ENCODE data around the gene AGK.

The AGK gene

GRCh38 chr7:141649865-141650634 lies 98.8 kb downstream of the AGK start:
- peak overlapping the region; percentile 72 for H3K27ac ChIP-seq
- DNase-seq (ENCODE audit: low read depth, low spot score) = peak; percentile 94

GRCh38 chr7:141651417-141651816 lies 100.2 kb downstream of the AGK start:
- Histone ChIP-seq H3K27ac (no peak overlapping the region), H3K36me3 (ENCODE audit: insufficient read depth, low read length) (peaks cover 53% of the 10 kb centered on the region), H3K9ac (ENCODE audit: insufficient read length) (no peak overlapping the region), H3K4me3 (no peak overlapping the region), H3K9me3 (ENCODE audit: low read depth, low read length) (no peaks in the 10 kb centered on the region)
- no peak for TF ChIP-seq FOXP2 (optimal IDR thresholded peaks at IDR 0.05; ENCODE audit: control extremely low read depth, extremely low read length, insufficient read depth)
- DNase-seq (ENCODE audit: low read depth, low spot score) = no peak

More at GRCh38 chr7:141649865-141650634, 98.8 kb downstream of the AGK start:
- peak overlapping the region; percentile 36 for H3K9ac ChIP-seq (ENCODE audit: insufficient read length)
- peaks cover 47% of the 10 kb centered on the region for H3K36me3 ChIP-seq (ENCODE audit: insufficient read depth, low read length)
- peak; percentile 20 for TF ChIP-seq FOXP2 (optimal IDR thresholded peaks at IDR 0.05; ENCODE audit: control extremely low read depth, extremely low read length, insufficient read depth)
- no peak for TF ChIP-seq POLR2AphosphoS5 (IDR thresholded peaks at IDR 0.05; ENCODE audit: borderline replicate concordance, low read depth, low read length)
- 0 out of 2 replicates have a peak overlapping the region, but pooled peaks have one; percentile 26 for H3K4me3 ChIP-seq
- H3K9me3 ChIP-seq (ENCODE audit: low read depth, low read length) = no peaks in the 10 kb centered on the region

GRCh38 chr7:141652691-141653090 lies 101.5 kb downstream of the AGK start:
- no peak overlapping the region for H3K27ac ChIP-seq
- H3K9me3 ChIP-seq (ENCODE audit: low read depth, low read length) = no peaks in the 10 kb centered on the region
- H3K4me3 ChIP-seq = no peak overlapping the region
- DNase-seq (ENCODE audit: low read depth, low spot score) = no peak
- no peak overlapping the region for H3K9ac ChIP-seq (ENCODE audit: insufficient read length)
- H3K36me3 ChIP-seq (ENCODE audit: insufficient read depth, low read length) = peaks cover 61% of the 10 kb centered on the region
- no peak for TF ChIP-seq EZH2 (IDR thresholded peaks at IDR 0.05)
- TF ChIP-seq POLR2AphosphoS5 (IDR thresholded peaks at IDR 0.05; ENCODE audit: borderline replicate concordance, low read depth, low read length) = no peak
- TF ChIP-seq FOXP2 (optimal IDR thresholded peaks at IDR 0.05; ENCODE audit: control extremely low read depth, extremely low read length, insufficient read depth) = no peak

- Histone ChIP-seq H3K36me3 (ENCODE audit: insufficient read depth, low read length) (peaks cover 62% of the 10 kb centered on the region), H3K9ac (ENCODE audit: insufficient read length) (no peak overlapping the region), H3K9me3 (ENCODE audit: low read depth, low read length) (no peaks in the 10 kb centered on the region)
Observed at GRCh38 chr7:141654551-141654950, 103.3 kb downstream of the AGK start.

GRCh38 chr7:141659501-141659900 lies 108.3 kb downstream of the AGK start:
- no peak overlapping the region for H3K27ac ChIP-seq
- H3K9me3 ChIP-seq (ENCODE audit: low read depth, low read length) = no peaks in the 10 kb centered on the region
- H3K36me3 ChIP-seq (ENCODE audit: insufficient read depth, low read length) = peaks cover 32% of the 10 kb centered on the region
- H3K9ac ChIP-seq (ENCODE audit: insufficient read length) = no peak overlapping the region
- TF ChIP-seq EZH2 (IDR thresholded peaks at IDR 0.05) (no peak), FOXP2 (optimal IDR thresholded peaks at IDR 0.05; ENCODE audit: control extremely low read depth, extremely low read length, insufficient read depth) (no peak), POLR2AphosphoS5 (IDR thresholded peaks at IDR 0.05; ENCODE audit: borderline replicate concordance, low read depth, low read length) (no peak)
- H3K4me3 ChIP-seq = no peak overlapping the region
- no peak for DNase-seq (ENCODE audit: low read depth, low spot score)

More at GRCh38 chr7:141654551-141654950, 103.3 kb downstream of the AGK start:
- no peak for TF ChIP-seq POLR2AphosphoS5 (IDR thresholded peaks at IDR 0.05; ENCODE audit: borderline replicate concordance, low read depth, low read length)
- peak; percentile 42 for DNase-seq (ENCODE audit: low read depth, low spot score)
- H3K27ac ChIP-seq = no peak overlapping the region
- H3K4me3 ChIP-seq = no peak overlapping the region

- no peak overlapping the region for H3K27ac ChIP-seq
- DNase-seq (ENCODE audit: low read depth, low spot score) = no peak
- TF ChIP-seq FOXP2 (optimal IDR thresholded peaks at IDR 0.05; ENCODE audit: control extremely low read depth, extremely low read length, insufficient read depth) = no peak
- no peak for TF ChIP-seq EZH2 (IDR thresholded peaks at IDR 0.05)
- no peak for TF ChIP-seq POLR2AphosphoS5 (IDR thresholded peaks at IDR 0.05; ENCODE audit: borderline replicate concordance, low read depth, low read length)
- no peaks in the 10 kb centered on the region for H3K9me3 ChIP-seq (ENCODE audit: low read depth, low read length)
- H3K9ac ChIP-seq (ENCODE audit: insufficient read length) = no peak overlapping the region
- H3K36me3 ChIP-seq (ENCODE audit: insufficient read depth, low read length) = peaks cover 29% of the 10 kb centered on the region
- H3K4me3 ChIP-seq = no peak overlapping the region
Observed at GRCh38 chr7:141660259-141660658, 109.0 kb downstream of the AGK start.

- Histone ChIP-seq H3K36me3 (ENCODE audit: insufficient read depth, low read length) (peaks cover 15% of the 10 kb centered on the region; the same call in 1 of the 2 replicates), H3K4me3 (no peak overlapping the region), H3K9ac (ENCODE audit: insufficient read length) (no peak overlapping the region), H3K27ac (peak overlapping the region; percentile 54; the same call in 1 of the 2 replicates), H3K9me3 (ENCODE audit: low read depth, low read length) (no peaks in the 10 kb centered on the region)
- TF ChIP-seq EZH2 (IDR thresholded peaks at IDR 0.05) = no peak
- no peak for TF ChIP-seq FOXP2 (optimal IDR thresholded peaks at IDR 0.05; ENCODE audit: control extremely low read depth, extremely low read length, insufficient read depth)
- no peak for TF ChIP-seq POLR2AphosphoS5 (IDR thresholded peaks at IDR 0.05; ENCODE audit: borderline replicate concordance, low read depth, low read length)
- no peak for DNase-seq (ENCODE audit: low read depth, low spot score)
Observed at GRCh38 chr7:141663081-141663849, 112.1 kb downstream of the AGK start.

GRCh38 chr7:141664450-141664849 lies 113.2 kb downstream of the AGK start:
- no peak overlapping the region for H3K4me3 ChIP-seq

More at GRCh38 chr7:141664450-141664849, 113.2 kb downstream of the AGK start:
- H3K27ac ChIP-seq = no peak overlapping the region
- no peak for TF ChIP-seq FOXP2 (optimal IDR thresholded peaks at IDR 0.05; ENCODE audit: control extremely low read depth, extremely low read length, insufficient read depth)
- no peak for TF ChIP-seq POLR2AphosphoS5 (IDR thresholded peaks at IDR 0.05; ENCODE audit: borderline replicate concordance, low read depth, low read length)
- no peak for TF ChIP-seq EZH2 (IDR thresholded peaks at IDR 0.05)
- no peaks in the 10 kb centered on the region for H3K9me3 ChIP-seq (ENCODE audit: low read depth, low read length)
- DNase-seq (ENCODE audit: low read depth, low spot score) = no peak
- H3K9ac ChIP-seq (ENCODE audit: insufficient read length) = no peak overlapping the region
- H3K36me3 ChIP-seq (ENCODE audit: insufficient read depth, low read length) = peaks cover 9% of the 10 kb centered on the region; the same call in 1 of the 2 replicates

Measured in SK-N-MC (cell line).